Choroid plexus epithelial cell (primary cell): ENCODE results near the gene CAMKMT.

ENCODE experiments used
- DNase-seq: peaks from one replicate; pipeline ENCODE4 v3.0.0-alpha.2; 2010; ENCODE audit warnings: low read depth
- H3K4me3 ChIP-seq: 2 replicates; pipeline ENCODE4 v1.5.1; 2011; ENCODE audit warnings: low read depth, mild to moderate bottlenecking, control low read depth, low read length, moderate library complexity
- TF ChIP-seq, protein P1 (sequence below): conservative IDR thresholded peaks from 2 replicates; pipeline ENCODE4 v1.5.1; 2011; ENCODE audit warnings: low read depth, mild to moderate bottlenecking, control low read depth, inconsistent platforms, low read length, moderate library complexity

The CAMKMT gene

DNA sequence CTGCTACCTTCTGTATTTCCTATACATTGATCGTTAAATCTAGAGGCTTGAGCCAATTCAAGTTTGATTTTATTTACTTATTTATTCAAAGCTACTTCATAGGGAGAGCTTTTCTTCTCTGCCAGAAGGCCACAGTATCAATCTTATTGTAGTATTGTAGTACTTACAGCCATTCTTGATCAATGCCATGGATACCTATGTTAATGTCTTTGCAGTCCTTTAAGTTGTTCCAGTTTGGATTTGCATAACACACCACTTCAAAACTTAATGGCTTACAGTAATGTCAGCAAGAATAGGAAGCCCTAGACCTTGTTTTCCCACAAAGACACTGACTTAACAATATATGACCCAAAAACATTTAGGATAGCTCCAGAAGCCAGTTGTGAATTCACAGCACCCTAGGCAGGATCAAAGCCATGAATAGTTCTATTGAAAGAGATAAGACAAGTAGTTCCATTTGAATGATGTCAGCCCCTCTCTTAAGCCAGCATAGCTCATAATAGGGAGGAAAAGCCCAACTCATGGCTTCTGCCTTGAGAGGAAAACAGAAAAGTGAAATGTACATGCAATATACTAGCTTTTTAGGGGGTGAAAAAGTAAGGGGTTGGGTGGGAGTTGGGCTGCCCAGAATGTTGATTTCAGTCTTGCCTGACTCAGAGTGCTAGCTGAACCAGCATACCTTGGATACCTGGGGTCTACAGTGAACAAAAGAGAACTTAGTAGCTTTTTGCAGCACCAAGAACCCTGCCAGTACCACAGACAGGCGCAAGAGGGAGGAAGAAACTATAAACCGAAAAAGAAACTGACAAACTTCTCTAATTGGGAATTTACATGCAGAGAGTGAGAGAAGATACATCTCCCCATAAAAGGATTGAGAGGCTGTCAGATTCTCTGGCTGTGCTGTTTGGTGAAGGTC is 101.4 kb downstream of the CAMKMT start:
- DNase-seq = no peak
- H3K4me3 ChIP-seq = no peak overlapping the region
- TF ChIP-seq, protein P1, sequence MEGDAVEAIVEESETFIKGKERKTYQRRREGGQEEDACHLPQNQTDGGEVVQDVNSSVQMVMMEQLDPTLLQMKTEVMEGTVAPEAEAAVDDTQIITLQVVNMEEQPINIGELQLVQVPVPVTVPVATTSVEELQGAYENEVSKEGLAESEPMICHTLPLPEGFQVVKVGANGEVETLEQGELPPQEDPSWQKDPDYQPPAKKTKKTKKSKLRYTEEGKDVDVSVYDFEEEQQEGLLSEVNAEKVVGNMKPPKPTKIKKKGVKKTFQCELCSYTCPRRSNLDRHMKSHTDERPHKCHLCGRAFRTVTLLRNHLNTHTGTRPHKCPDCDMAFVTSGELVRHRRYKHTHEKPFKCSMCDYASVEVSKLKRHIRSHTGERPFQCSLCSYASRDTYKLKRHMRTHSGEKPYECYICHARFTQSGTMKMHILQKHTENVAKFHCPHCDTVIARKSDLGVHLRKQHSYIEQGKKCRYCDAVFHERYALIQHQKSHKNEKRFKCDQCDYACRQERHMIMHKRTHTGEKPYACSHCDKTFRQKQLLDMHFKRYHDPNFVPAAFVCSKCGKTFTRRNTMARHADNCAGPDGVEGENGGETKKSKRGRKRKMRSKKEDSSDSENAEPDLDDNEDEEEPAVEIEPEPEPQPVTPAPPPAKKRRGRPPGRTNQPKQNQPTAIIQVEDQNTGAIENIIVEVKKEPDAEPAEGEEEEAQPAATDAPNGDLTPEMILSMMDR = no peak

DNA sequence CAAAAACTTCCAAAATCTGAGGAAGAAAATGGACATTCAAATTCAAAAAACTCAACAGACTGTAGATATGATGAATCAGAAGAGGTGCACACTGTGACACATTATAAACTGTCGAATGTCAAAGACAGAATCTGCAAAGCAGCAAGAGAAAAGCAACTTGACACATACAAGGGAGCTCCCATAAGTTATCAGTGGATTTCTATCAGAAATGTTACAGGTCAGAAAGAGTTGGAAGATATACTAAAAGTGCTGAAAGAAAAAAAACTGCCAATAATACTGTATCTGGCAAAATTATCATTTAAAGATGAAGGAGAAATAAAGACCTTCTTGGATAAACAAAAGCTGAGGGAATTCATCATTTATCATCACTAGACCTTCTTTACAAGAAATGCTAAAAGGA is 102.7 kb downstream of the CAMKMT start:
- no peak for DNase-seq
- H3K4me3 ChIP-seq = no peak overlapping the region
- TF ChIP-seq, protein P1 = no peak

GRCh38 chr2:44470151-44470550 is 108.4 kb downstream of the CAMKMT start:
- H3K4me3 ChIP-seq = no peak overlapping the region
- DNase-seq = no peak
- TF ChIP-seq, protein P1 = no peak

DNA sequence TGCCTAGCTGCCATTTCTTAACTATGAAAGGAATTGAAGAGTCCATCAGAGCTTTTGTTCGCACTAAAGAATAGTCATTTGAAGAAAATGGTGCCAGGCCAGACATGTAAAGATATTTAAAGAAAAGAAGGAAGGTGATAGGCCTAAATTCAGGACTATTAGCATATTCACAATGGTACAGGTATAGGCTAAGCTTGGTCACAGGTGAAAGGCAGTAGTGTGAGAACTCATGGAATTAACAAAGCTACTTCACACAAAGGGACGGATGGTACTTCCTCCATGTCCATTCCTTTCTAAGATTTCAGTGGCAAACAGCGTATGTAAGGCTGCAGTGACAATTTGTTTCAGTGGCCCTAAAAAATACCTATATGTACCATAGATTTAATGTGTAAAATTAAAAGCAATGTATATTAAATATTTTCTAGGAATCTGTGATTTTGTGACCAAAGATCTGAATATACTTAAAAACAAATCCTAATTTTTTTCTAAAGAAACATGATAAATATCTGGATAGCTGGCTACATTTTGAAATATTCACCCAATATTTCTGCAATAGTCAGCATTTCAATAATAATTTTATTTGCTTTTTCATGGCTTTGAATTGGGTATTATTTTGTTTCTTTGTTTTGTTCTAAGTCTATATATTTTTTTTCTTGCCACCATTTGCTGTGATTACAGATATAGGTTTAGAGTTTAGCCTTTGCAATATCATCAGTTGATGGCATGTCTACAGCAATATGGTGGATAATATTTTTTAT is 116.1 kb downstream of the CAMKMT start:
- TF ChIP-seq, protein P1 = no peak
- H3K4me3 ChIP-seq = no peak overlapping the region
- DNase-seq = no peak

DNA sequence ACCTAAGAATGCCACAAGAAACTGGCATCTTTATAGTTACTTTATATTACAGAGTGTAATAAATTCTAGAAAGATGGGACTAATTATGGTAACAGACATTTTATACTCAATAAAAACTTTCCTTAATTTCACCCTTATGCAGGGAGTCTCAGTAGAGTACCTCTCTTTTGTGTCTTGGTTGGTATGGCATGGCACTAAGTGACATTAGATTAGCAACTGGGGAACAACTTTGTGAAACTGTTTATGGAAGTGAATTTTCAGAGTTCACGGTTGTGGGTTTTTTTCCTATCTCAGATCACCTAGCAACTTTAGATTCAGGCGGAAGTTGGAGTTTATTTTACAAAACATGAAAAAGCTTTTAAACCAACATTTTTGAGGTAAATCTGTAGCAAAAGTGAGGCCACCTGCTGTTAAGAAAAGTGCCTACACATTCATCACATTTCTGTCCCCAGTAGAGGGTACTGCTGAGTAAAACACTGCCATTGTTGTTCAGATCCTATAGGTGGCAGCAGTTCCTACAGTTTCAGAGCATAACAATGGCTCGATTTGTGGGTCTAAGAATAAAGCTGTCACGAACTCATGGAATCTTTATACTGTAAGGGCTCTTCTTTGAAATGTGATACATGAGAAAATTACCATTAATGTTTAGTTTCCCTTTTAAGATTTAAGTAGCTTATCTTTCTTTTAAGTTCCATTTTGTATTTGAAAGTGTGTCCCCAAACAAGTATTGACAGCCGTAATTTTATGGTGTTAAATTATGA is 117.6 kb downstream of the CAMKMT start:
- DNase-seq = peak; percentile 95
- no peak overlapping the region for H3K4me3 ChIP-seq

GRCh38 chr2:44480068-44480467 is 118.3 kb downstream of the CAMKMT start:
- no peak for DNase-seq
- TF ChIP-seq, protein P1 = no peak
- H3K4me3 ChIP-seq = no peak overlapping the region

More for the DNA sequence above, 117.6 kb downstream of the CAMKMT start:
- TF ChIP-seq, protein P1 = peak; percentile 100
